ENCODE measurements around the gene FRS2.

Gene FRS2

DNA sequence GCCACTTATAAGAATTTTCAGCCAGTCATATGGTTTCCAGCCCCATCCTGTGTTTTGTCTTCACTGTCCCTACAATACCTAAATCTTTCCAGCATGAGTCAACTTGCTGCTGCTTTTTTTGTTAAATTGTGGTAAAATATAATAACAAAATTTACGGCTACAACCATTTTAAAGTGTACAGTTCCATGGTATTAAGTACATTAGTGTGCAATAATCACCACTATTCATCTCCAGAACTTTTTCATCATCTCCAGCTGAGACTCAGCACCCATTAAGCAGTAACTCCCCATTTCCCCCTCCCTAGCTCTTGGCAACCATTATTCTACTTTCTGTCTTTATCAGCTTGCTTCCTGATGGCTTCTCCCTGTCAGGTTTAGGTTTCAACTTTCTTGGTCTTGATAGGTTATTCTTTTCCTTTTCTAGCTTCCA is 39.1 kb downstream of the FRS2 start:
- no peaks in the 10 kb centered on the region for H3K9me3 ChIP-seq (ENCODE audit: control insufficient read depth, low read length)
- H3K27me3 ChIP-seq (ENCODE audit: control insufficient read depth, insufficient read depth, low read length), result no peaks in the 10 kb centered on the region
- H3K4me3 ChIP-seq (ENCODE audit: low read length), result no peak overlapping the region
- H3K9ac ChIP-seq (ENCODE audit: low read length), result no peak overlapping the region
- no peaks in the 10 kb centered on the region for H3K36me3 ChIP-seq (ENCODE audit: control insufficient read depth, insufficient read depth, low read length)
- peaks cover 17% of the 10 kb centered on the region for H3K4me1 ChIP-seq (ENCODE audit: control insufficient read depth, insufficient read depth, low read length)

DNA sequence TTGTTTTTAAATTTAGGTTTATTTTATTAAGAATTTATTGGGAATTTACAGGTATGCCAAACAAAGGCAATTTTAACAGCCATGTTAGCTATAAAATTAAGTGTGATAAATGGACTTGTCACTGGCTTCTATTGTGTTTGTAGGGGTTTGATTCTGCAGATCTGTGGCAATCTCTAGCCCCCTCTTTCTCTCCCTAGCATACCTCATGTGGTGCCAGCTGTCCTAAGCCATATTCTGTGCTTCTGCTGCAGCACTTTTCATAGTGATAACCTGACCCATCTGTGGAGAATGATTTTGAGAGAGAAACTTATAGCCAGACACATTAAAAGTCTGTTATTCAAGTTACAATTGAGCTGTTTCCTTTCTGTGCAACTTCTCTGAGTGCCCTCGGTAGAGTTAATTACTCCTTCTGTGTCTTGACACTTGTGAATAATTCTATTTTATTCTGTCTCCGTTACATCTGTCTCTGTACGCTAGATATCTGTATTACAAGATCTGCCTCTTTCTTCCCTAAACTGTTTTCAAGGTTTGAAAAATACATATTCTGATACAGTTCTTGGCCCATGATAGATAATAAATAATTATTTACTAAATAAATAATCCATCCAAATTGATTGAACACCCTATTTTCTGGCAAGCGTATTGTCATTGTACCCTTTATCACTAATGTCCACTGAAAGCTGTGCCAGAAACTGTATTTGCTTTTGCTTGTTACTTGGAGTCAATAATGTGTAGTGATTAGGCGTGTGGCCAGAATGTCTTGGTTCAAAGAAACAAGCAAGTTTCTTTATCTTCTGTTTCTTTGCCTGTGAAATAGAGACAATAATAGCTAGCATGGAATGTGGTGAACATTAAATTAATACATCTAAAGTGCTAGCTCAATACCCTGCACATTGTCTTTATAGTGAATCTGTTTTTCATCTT is 40.0 kb downstream of the FRS2 start:
- Histone ChIP-seq H3K27me3 (ENCODE audit: control insufficient read depth, insufficient read depth, low read length) (no peaks in the 10 kb centered on the region), H3K4me3 (ENCODE audit: low read length) (no peak overlapping the region), H3K9me3 (ENCODE audit: control insufficient read depth, low read length) (no peaks in the 10 kb centered on the region), H3K4me1 (ENCODE audit: control insufficient read depth, insufficient read depth, low read length) (peaks cover 17% of the 10 kb centered on the region), H3K36me3 (ENCODE audit: control insufficient read depth, insufficient read depth, low read length) (no peaks in the 10 kb centered on the region), H3K9ac (ENCODE audit: low read length) (no peak overlapping the region)

DNA sequence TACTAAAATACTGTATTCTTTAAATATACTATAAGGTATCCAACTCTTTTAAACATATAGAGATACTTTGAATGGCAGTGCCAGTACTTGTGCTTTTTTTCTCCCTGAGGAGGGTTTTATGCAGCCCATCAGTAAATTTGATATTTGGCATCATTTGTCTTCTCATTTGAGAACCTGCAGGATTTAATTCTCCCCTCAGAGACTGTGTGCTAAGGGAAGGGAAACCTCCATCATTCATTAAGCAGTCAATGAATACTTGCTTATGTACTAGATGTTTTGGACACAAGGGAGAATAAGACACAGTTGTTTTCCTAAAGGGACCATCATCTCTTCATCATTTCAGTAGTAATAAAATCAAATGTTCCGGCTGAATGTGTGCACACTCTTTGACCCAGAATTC is 40.8 kb downstream of the FRS2 start:
- Histone ChIP-seq H3K27me3 (ENCODE audit: control insufficient read depth, insufficient read depth, low read length) (no peaks in the 10 kb centered on the region), H3K4me3 (ENCODE audit: low read length) (no peak overlapping the region), H3K36me3 (ENCODE audit: control insufficient read depth, insufficient read depth, low read length) (no peaks in the 10 kb centered on the region), H3K4me1 (ENCODE audit: control insufficient read depth, insufficient read depth, low read length) (peaks cover 17% of the 10 kb centered on the region), H3K9ac (ENCODE audit: low read length) (no peak overlapping the region), H3K9me3 (ENCODE audit: control insufficient read depth, low read length) (no peaks in the 10 kb centered on the region)

DNA sequence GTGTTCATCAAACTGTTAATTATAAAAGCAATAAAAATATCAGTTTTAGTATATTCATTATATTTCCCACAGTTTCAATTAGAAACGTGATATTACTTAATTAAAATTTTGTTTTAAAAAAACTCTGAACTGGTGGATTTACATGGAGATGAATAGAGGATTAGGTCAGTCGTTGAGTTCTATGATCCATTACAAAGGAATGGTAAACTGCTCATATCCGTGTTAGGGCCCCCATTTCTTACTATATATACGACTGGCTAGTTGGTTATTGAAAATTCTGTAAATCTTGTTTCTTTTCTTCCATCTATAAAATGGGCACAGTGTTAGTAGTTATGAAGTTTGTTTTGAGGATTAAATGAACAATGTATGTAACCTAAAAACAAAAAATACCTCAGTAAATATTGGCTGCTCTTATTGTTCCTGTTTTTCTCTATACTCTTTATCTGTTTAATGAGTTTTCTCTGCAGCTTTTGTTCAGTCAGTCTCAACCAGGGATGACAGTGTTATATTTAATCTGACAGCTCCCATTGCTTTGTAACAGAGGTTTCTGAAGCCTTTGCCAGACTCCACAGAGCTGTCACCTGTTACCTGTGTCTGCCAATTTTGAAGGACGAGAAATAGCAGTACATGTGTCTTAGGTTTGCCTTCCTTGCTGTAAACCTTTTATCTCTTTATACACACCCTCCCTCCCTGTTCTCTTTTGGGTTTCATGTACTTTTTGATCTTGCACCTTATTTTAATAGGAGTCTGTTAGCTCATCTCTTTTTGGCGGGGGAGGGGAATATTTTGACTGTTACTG is 41.5 kb downstream of the FRS2 start:
- Histone ChIP-seq H3K36me3 (ENCODE audit: control insufficient read depth, insufficient read depth, low read length) (no peaks in the 10 kb centered on the region), H3K9me3 (ENCODE audit: control insufficient read depth, low read length) (no peaks in the 10 kb centered on the region), H3K9ac (ENCODE audit: low read length) (no peak overlapping the region), H3K27me3 (ENCODE audit: control insufficient read depth, insufficient read depth, low read length) (no peaks in the 10 kb centered on the region), H3K4me1 (ENCODE audit: control insufficient read depth, insufficient read depth, low read length) (peaks cover 17% of the 10 kb centered on the region), H3K4me3 (ENCODE audit: low read length) (no peak overlapping the region)

DNA sequence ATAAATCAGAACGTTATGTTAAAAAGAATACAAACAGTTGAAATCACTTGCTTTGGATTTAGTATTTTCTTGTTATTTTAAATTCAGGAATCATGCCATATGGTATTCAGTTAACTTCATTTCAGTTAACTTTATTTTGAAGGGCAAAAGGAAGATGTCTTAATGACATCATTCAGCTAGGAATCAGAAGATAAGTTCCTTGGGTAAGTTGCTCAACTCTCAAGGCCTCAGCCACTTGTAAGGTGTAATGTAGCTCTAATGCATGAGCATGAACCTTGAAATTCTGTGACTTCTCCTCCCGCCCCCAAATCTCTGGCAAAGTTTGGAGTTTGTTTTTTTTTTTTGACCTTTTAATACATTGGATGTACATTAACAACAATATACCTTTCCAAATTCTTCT is 42.6 kb downstream of the FRS2 start:
- Histone ChIP-seq H3K4me1 (ENCODE audit: control insufficient read depth, insufficient read depth, low read length) (peaks cover 17% of the 10 kb centered on the region), H3K4me3 (ENCODE audit: low read length) (no peak overlapping the region), H3K9me3 (ENCODE audit: control insufficient read depth, low read length) (no peaks in the 10 kb centered on the region), H3K9ac (ENCODE audit: low read length) (no peak overlapping the region), H3K36me3 (ENCODE audit: control insufficient read depth, insufficient read depth, low read length) (no peaks in the 10 kb centered on the region), H3K27me3 (ENCODE audit: control insufficient read depth, insufficient read depth, low read length) (no peaks in the 10 kb centered on the region)

DNA sequence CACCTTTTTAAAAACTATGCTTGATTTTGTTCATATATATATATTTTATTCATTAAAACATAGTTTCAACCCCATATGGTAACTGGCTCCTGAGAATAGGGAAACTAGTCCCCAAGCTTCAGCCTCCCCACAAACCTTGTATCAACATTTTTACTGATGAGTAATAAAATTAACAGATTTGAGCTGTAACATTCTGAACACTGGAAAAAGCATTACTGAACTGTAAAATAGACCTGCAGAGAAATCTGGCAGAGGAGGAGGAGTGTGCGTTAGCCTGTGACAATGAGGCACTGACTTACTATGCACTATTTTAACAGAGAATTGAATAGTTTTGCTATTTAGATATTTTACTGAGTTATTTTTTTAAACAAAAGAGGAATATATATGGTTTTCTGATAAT is 43.1 kb downstream of the FRS2 start:
- H3K36me3 ChIP-seq (ENCODE audit: control insufficient read depth, insufficient read depth, low read length), result no peaks in the 10 kb centered on the region
- H3K4me3 ChIP-seq (ENCODE audit: low read length), result no peak overlapping the region
- H3K9ac ChIP-seq (ENCODE audit: low read length), result no peak overlapping the region
- H3K27me3 ChIP-seq (ENCODE audit: control insufficient read depth, insufficient read depth, low read length), result no peaks in the 10 kb centered on the region
- H3K9me3 ChIP-seq (ENCODE audit: control insufficient read depth, low read length), result no peaks in the 10 kb centered on the region
- peaks cover 17% of the 10 kb centered on the region for H3K4me1 ChIP-seq (ENCODE audit: control insufficient read depth, insufficient read depth, low read length)

DNA sequence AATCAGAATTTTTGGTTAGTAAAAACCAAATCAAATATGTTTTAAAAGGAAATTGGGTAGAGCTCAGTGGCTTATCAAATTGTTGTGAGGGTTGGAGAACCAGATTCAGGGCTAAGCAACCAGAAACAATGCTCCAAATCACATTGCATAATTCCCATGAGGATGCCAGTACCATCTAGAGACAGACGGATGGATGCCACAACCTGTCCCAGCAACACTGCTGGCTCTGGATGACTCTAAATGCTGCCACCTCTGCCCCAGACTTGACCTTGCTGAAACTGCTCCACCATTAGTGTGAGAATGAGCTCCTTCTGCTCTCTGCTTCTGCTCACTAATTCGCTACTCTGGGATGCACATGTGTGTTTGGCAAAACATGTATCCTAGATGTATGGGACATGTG is 43.9 kb downstream of the FRS2 start:
- H3K9ac ChIP-seq (ENCODE audit: low read length), result no peak overlapping the region
- no peaks in the 10 kb centered on the region for H3K36me3 ChIP-seq (ENCODE audit: control insufficient read depth, insufficient read depth, low read length)
- peaks cover 17% of the 10 kb centered on the region for H3K4me1 ChIP-seq (ENCODE audit: control insufficient read depth, insufficient read depth, low read length)
- H3K4me3 ChIP-seq (ENCODE audit: low read length), result no peak overlapping the region
- no peaks in the 10 kb centered on the region for H3K27me3 ChIP-seq (ENCODE audit: control insufficient read depth, insufficient read depth, low read length)
- no peaks in the 10 kb centered on the region for H3K9me3 ChIP-seq (ENCODE audit: control insufficient read depth, low read length)

DNA sequence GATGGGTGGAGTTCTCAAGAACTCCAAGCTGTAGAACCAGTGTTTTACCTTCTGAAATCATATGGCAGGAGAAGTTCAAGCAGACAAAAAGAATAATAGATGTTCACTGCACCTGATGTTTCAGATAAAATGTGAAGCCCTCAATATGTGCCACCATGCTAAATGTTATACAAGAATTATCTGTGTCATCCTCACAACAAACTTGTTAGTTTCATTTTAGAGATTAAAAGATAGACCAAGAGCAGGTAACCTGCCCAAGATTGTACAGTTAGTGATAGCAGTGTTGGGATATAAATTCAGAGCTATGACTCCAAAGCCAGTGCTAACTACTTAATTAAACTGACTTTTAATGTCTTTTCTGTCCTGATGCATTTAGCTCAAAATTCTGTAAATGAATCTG is 44.7 kb downstream of the FRS2 start:
- Histone ChIP-seq H3K9me3 (ENCODE audit: control insufficient read depth, low read length) (no peaks in the 10 kb centered on the region), H3K36me3 (ENCODE audit: control insufficient read depth, insufficient read depth, low read length) (no peaks in the 10 kb centered on the region), H3K4me3 (ENCODE audit: low read length) (no peak overlapping the region), H3K4me1 (ENCODE audit: control insufficient read depth, insufficient read depth, low read length) (peaks cover 12% of the 10 kb centered on the region), H3K9ac (ENCODE audit: low read length) (no peak overlapping the region), H3K27me3 (ENCODE audit: control insufficient read depth, insufficient read depth, low read length) (no peaks in the 10 kb centered on the region)

DNA sequence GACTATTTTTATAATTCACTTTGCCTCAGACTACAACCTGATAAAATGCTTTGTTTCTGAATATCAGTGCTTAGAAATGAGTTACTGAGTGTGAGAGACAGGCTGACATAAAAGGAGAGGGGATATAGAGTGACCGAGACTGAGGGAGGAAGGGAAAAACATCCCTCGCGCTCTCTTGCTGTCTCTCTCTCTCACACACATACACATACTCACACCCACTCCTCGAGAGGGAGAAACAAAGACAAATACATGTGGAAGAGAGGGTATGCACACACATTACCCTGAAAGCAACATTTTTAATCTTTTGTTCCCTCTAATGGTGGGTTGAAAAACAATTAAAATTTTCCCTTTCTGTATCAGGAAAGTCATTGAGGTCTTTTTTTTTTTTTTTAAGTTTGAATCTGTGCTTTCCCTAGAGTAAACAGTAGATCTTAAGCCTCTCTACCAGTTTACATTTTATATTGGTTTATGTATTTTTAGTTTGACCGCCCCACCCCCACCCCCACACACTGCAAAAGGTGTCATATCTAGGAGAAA is 45.3 kb downstream of the FRS2 start:
- H3K27me3 ChIP-seq (ENCODE audit: control insufficient read depth, insufficient read depth, low read length), result no peaks in the 10 kb centered on the region
- no peaks in the 10 kb centered on the region for H3K36me3 ChIP-seq (ENCODE audit: control insufficient read depth, insufficient read depth, low read length)
- H3K9me3 ChIP-seq (ENCODE audit: control insufficient read depth, low read length), result no peaks in the 10 kb centered on the region
- H3K9ac ChIP-seq (ENCODE audit: low read length), result no peak overlapping the region
- peaks cover 7% of the 10 kb centered on the region for H3K4me1 ChIP-seq (ENCODE audit: control insufficient read depth, insufficient read depth, low read length)
- H3K4me3 ChIP-seq (ENCODE audit: low read length), result no peak overlapping the region

DNA sequence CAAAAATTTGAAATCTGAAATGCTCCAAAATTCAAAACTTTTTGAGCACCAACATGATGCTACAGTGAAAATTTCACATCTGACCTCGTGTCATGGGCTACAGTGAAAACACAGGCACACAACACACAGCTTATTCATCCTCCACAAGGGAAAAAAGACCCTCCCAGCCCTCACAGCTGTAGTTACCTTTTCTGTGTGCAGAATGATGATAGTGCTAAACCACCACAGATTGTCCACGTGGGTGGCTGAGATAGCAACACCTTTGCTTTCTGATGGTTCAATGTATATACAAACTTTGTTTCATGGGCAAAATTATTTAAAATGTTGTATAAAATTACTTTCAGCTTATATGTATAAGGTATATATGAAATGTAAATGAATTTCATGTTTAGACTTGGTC is 46.8 kb downstream of the FRS2 start:
- Histone ChIP-seq H3K27me3 (ENCODE audit: control insufficient read depth, insufficient read depth, low read length) (no peaks in the 10 kb centered on the region), H3K4me1 (ENCODE audit: control insufficient read depth, insufficient read depth, low read length) (no peaks in the 10 kb centered on the region), H3K9me3 (ENCODE audit: control insufficient read depth, low read length) (no peaks in the 10 kb centered on the region), H3K9ac (ENCODE audit: low read length) (no peak overlapping the region), H3K36me3 (ENCODE audit: control insufficient read depth, insufficient read depth, low read length) (no peaks in the 10 kb centered on the region), H3K4me3 (ENCODE audit: low read length) (no peak overlapping the region)

DNA sequence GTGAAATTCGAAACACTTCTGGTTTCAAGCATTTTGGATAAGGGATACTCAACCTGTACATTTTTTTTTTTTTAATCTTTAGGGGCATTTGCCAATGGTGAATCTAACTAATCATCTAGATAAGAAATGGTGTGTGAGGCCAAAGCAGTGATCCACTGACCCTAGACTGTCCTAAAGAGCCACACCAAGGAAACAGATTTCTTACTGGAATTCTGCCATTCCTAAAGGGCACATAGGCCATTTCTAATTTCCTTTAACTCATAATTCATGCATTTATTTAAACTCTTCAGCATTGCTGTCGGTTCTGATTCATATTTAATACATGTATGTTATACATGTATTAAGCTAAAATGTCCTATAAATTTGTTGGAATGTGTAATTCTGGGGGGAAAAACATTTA is 47.2 kb downstream of the FRS2 start:
- no peak overlapping the region for H3K9ac ChIP-seq (ENCODE audit: low read length)
- no peaks in the 10 kb centered on the region for H3K27me3 ChIP-seq (ENCODE audit: control insufficient read depth, insufficient read depth, low read length)
- no peak overlapping the region for H3K4me3 ChIP-seq (ENCODE audit: low read length)
- no peaks in the 10 kb centered on the region for H3K36me3 ChIP-seq (ENCODE audit: control insufficient read depth, insufficient read depth, low read length)
- H3K4me1 ChIP-seq (ENCODE audit: control insufficient read depth, insufficient read depth, low read length), result no peaks in the 10 kb centered on the region
- no peaks in the 10 kb centered on the region for H3K9me3 ChIP-seq (ENCODE audit: control insufficient read depth, low read length)

DNA sequence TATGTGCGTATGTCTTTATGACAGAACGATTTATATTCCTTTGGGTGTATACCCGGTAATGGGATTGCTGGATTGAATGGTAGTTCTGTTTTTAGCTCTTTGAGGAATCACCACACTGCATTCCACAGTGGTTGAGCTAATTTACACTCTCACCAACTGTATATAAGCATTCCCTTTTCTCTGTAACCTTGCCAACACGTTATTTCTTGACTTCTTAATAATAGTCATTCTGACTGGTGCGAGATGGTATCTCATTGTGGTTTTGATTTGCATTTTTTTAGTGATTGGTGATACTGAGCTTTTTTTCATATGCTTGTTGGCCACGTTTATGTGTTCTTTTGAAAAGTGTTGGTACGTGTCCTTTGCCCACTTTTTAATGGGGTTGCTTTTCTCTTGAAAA is 49.7 kb downstream of the FRS2 start:
- no peak overlapping the region for H3K9ac ChIP-seq (ENCODE audit: low read length)
- no peak overlapping the region for H3K4me3 ChIP-seq (ENCODE audit: low read length)
- no peaks in the 10 kb centered on the region for H3K9me3 ChIP-seq (ENCODE audit: control insufficient read depth, low read length)
- no peaks in the 10 kb centered on the region for H3K36me3 ChIP-seq (ENCODE audit: control insufficient read depth, insufficient read depth, low read length)
- no peaks in the 10 kb centered on the region for H3K27me3 ChIP-seq (ENCODE audit: control insufficient read depth, insufficient read depth, low read length)
- no peaks in the 10 kb centered on the region for H3K4me1 ChIP-seq (ENCODE audit: control insufficient read depth, insufficient read depth, low read length)
